IMR-90 (cell line): ENCODE results near the gene SERPINA1. TPM values are rescaled to one million over a fixed set of nuclear protein-coding genes. Genes with fewer than 3 reads are reported as not detected.
A peak's percentile ranks its signal among the peaks of the same experiment; 100 is the strongest.

Experiments used
- ATAC-seq: fragments of 200-7000 bp; cut with Tn5 transposase; 2 replicates; pipeline ENCODE4 v1.9.1; 2020; ENCODE audit warnings: low read depth, mild to moderate bottlenecking, moderate library complexity
- BruUV-seq: library from RNA; stranded (reverse); fragments of 400-500 nt; replicated peaks from 2 replicates; lab custom pipeline; 2021; lab: Mats Ljungman, UMichigan
- CTCF ChIA-PET: fragments of 300-600 bp; formaldehyde crosslinking; extraction: SDS; loops from one replicate; lab custom pipeline; 2021; ENCODE audit warnings: antibody characterized with exemption; lab: Yijun Ruan, JAX
- POLR2A ChIA-PET: fragments of 300-600 bp; sonication (Branson Sonifier 250); formaldehyde crosslinking; loops from one replicate; lab custom pipeline; 2022; ENCODE audit warnings: antibody characterized with exemption; ENCODE audit not compliant: unreplicated experiment; lab: Charles Lee
- DNase-seq: peaks from one replicate; pipeline ENCODE4 v3.0.0; 2013
- H2AFZ ChIP-seq: replicated peaks from 2 replicates; pipeline ENCODE3; 2013; ENCODE audit warnings: low read length, mild to moderate bottlenecking; ENCODE audit not compliant: poor library complexity
- H2AK5ac ChIP-seq: 2 replicates; pipeline ENCODE4 v1.6.1; 2013; ENCODE audit warnings: low read depth, low read length, inconsistent platforms
- H2AK9ac ChIP-seq: replicated peaks from 2 replicates; pipeline ENCODE3; 2013; ENCODE audit warnings: mild to moderate bottlenecking, low read depth, low read length, moderate library complexity; ENCODE audit not compliant: poor library complexity
- H2BK120ac ChIP-seq: 2 replicates; pipeline ENCODE4 v1.6.1; 2013; ENCODE audit warnings: low read depth, low read length, inconsistent platforms
- H2BK15ac ChIP-seq: 3 replicates; pipeline ENCODE4 v1.6.1; 2013; ENCODE audit warnings: low read depth, low read length, inconsistent platforms
- H2BK20ac ChIP-seq: 2 replicates; pipeline ENCODE4 v1.6.1; 2013; ENCODE audit warnings: low read depth, mild to moderate bottlenecking, inconsistent platforms, low read length, moderate library complexity
- H2BK5ac ChIP-seq: 2 replicates; pipeline ENCODE4 v1.6.1; 2013; ENCODE audit warnings: mild to moderate bottlenecking, low read depth, low read length, inconsistent platforms; ENCODE audit not compliant: poor library complexity, severe bottlenecking
- H3K14ac ChIP-seq: replicated peaks from 2 replicates; pipeline ENCODE4 v1.6.1; 2013; ENCODE audit warnings: low read depth, low read length, inconsistent platforms
- H3K18ac ChIP-seq: 2 replicates; pipeline ENCODE4 v1.6.1; 2013; ENCODE audit warnings: low read depth, low read length, control low read depth
- H3K23ac ChIP-seq: 2 replicates; pipeline ENCODE4 v1.6.1; 2013; ENCODE audit warnings: low read depth, low read length, inconsistent platforms
- H3K27ac ChIP-seq: 2 replicates; pipeline ENCODE4 v1.5.1; 2013; ENCODE audit warnings: mild to moderate bottlenecking, control low read depth, low read length; ENCODE audit not compliant: insufficient read depth
- H3K27me3 ChIP-seq: 2 replicates; pipeline ENCODE4 v1.6.1; 2013; ENCODE audit warnings: low read length; ENCODE audit not compliant: control insufficient read depth, insufficient read depth
- H3K36me3 ChIP-seq: 2 replicates; pipeline ENCODE4 v1.6.1; 2013; ENCODE audit warnings: low read length, mixed read lengths; ENCODE audit not compliant: control insufficient read depth, insufficient read depth
- H3K4ac ChIP-seq: 2 replicates; pipeline ENCODE4 v1.6.1; 2013; ENCODE audit warnings: low read depth, low read length, inconsistent platforms
- H3K4me1 ChIP-seq: 2 replicates; pipeline ENCODE4 v1.6.1; 2013; ENCODE audit warnings: low read length, mixed read lengths; ENCODE audit not compliant: control insufficient read depth, insufficient read depth
- H3K4me2 ChIP-seq: 2 replicates; pipeline ENCODE4 v1.6.1; 2013; ENCODE audit warnings: low read depth, mild to moderate bottlenecking, control low read depth, low read length, moderate library complexity
- H3K4me3 ChIP-seq: 2 replicates; pipeline ENCODE4 v1.5.1; 2013; ENCODE audit warnings: low read depth, mild to moderate bottlenecking, control low read depth, low read length, moderate library complexity; ENCODE audit not compliant: insufficient read depth
- H3K56ac ChIP-seq: 2 replicates; pipeline ENCODE4 v1.6.1; 2013; ENCODE audit warnings: low read length, inconsistent platforms; ENCODE audit not compliant: insufficient read depth; ENCODE audit errors: extremely low read depth
- H3K79me1 ChIP-seq, 2 experiments: 2 replicates each; pipeline ENCODE4 v1.6.1; 2013; ENCODE audit warnings: low read length in 2 of 2, inconsistent platforms in 1 of 2, low read depth in 1 of 2
- H3K9ac ChIP-seq: 2 replicates; pipeline ENCODE4 v1.6.1; 2013; ENCODE audit warnings: low read depth, low read length, control low read depth
- H3K9me1 ChIP-seq: 2 replicates; pipeline ENCODE4 v1.6.1; 2013; ENCODE audit warnings: low read length, inconsistent platforms; ENCODE audit not compliant: insufficient read depth
- H3K9me3 ChIP-seq: 2 replicates; pipeline ENCODE4 v1.6.1; 2013; ENCODE audit warnings: low read length; ENCODE audit not compliant: control insufficient read depth, insufficient read depth
- H4K20me1 ChIP-seq: 2 replicates; pipeline ENCODE4 v1.6.1; 2013; ENCODE audit warnings: low read length, inconsistent platforms; ENCODE audit not compliant: insufficient read depth
- H4K5ac ChIP-seq: 2 replicates; pipeline ENCODE4 v1.6.1; 2013; ENCODE audit warnings: mild to moderate bottlenecking, low read depth, low read length, control low read depth
- H4K8ac ChIP-seq, 2 experiments: 2 replicates each; pipeline ENCODE4 v1.6.1; 2013; ENCODE audit warnings: low read depth in 2 of 2, low read length in 2 of 2, control low read depth in 1 of 2, inconsistent platforms in 1 of 2
- H4K91ac ChIP-seq: 2 replicates; pipeline ENCODE4 v1.6.1; 2013; ENCODE audit warnings: low read depth, low read length, inconsistent platforms; ENCODE audit not compliant: insufficient read depth
- BHLHE40 ChIP-seq: fragments of 150-350 bp; IDR thresholded peaks from 2 replicates; pipeline ENCODE4 v1.6.1; 2016; ENCODE audit warnings: mild to moderate bottlenecking, low read depth, low read length
- CEBPB ChIP-seq: IDR thresholded peaks from 2 replicates; pipeline ENCODE4 v1.6.1; 2012; ENCODE audit warnings: low read depth, low read length, improper control_type of control experiment
- FOS ChIP-seq: fragments of 150-350 bp; IDR thresholded peaks from 2 replicates; pipeline ENCODE4 v1.6.1; 2016; ENCODE audit warnings: low read depth, low read length
- MAFK ChIP-seq: IDR thresholded peaks from 2 replicates; pipeline ENCODE4 v1.6.1; 2012; ENCODE audit warnings: low read depth, low read length, improper control_type of control experiment
- MAZ ChIP-seq: IDR thresholded peaks from 2 replicates; pipeline ENCODE4 v1.6.1; 2012; ENCODE audit warnings: low read depth, mild to moderate bottlenecking, low read length, improper control_type of control experiment, moderate library complexity, borderline replicate concordance
- MXI1 ChIP-seq: IDR thresholded peaks from 2 replicates; pipeline ENCODE4 v1.6.1; 2012; ENCODE audit warnings: low read depth, mild to moderate bottlenecking, low read length, moderate library complexity, borderline replicate concordance
- NFE2L2 ChIP-seq: fragments of 150-350 bp; IDR thresholded peaks from 2 replicates; pipeline ENCODE4 v1.6.1; 2016; ENCODE audit warnings: low read depth, mild to moderate bottlenecking, low read length
- POLR2A ChIP-seq: IDR thresholded peaks from 2 replicates; pipeline ENCODE4 v1.6.1; 2012; ENCODE audit warnings: mild to moderate bottlenecking, low read depth, low read length
- RAD21 ChIP-seq: IDR thresholded peaks from 2 replicates; pipeline ENCODE4 v1.6.1; 2012; ENCODE audit warnings: low read length, improper control_type of control experiment
- RCOR1 ChIP-seq: IDR thresholded peaks from 2 replicates; pipeline ENCODE4 v1.6.1; 2012; ENCODE audit warnings: mild to moderate bottlenecking, low read length, improper control_type of control experiment; ENCODE audit not compliant: insufficient replicate concordance
- RFX5 ChIP-seq: IDR thresholded peaks from 2 replicates; pipeline ENCODE4 v1.8.0; 2012; ENCODE audit warnings: low read depth, mild to moderate bottlenecking, low read length, moderate library complexity
- SMC3 ChIP-seq: fragments of 150-350 bp; IDR thresholded peaks from 2 replicates; pipeline ENCODE4 v1.6.1; 2016; ENCODE audit warnings: low read depth, mild to moderate bottlenecking, antibody characterized with exemption, low read length, moderate library complexity
- WGBS, 2 experiments: methylation state at CpG; one replicate each; pipeline versions ENCODE4 v1.1.5 to v1.1.7; 2013; ENCODE audit warnings: missing lambda C conversion rate in 2 of 2; ENCODE audit not compliant: insufficient read length in 1 of 2; ENCODE audit errors: extremely low coverage in 2 of 2; 5-methylcytosine and 5-hydroxymethylcytosine counted together
- dilution Hi-C: fragments of 300-500 bp; cut with HindIII; formaldehyde crosslinking; loops from one replicate; pipeline ENCODE4 v1.14.3; 2018; ENCODE audit warnings: low sequenced_read_pairs; ENCODE audit not compliant: unreplicated experiment
- in situ Hi-C: fragments of 300-500 bp; cut with MboI; formaldehyde crosslinking; loops from 3 replicates; pipeline ENCODE4 v1.14.3; 2019; ENCODE audit warnings: low sequenced_read_pairs, inconsistent platforms, mixed read lengths
- intact Hi-C: fragments of 100-400 bp; cut with micrococcal nuclease; formaldehyde crosslinking; loops from 2 replicates; pipeline ENCODE4 v1.10.0; 2022
- polyA plus RNA-seq, 3 experiments: library from polyadenylated mRNA; depleted of rRNA; stranded (reverse); fragments of >200 nt; gene quantifications; 2 replicates each; pipeline ENCODE4 v1.2.3, GENCODE V29; 2012; ENCODE audit warnings: low replicate concordance in 1 of 3
- total RNA-seq: library from RNA; depleted of rRNA; stranded (reverse); fragments of >200 nt; gene quantifications from 2 replicates; pipeline ENCODE4 v1.2.3, GENCODE V29; 2012
- TF ChIP-seq, protein P1 (sequence below): fragments of 150-350 bp; IDR thresholded peaks from 2 replicates; pipeline ENCODE4 v1.6.1; 2017; ENCODE audit warnings: mild to moderate bottlenecking, antibody characterized with exemption, low read length, low read depth
- TF ChIP-seq, protein P2 (sequence below): fragments of 150-350 bp; IDR thresholded peaks from 2 replicates; pipeline ENCODE4 v1.6.1; 2016; ENCODE audit warnings: low read depth, mild to moderate bottlenecking, low read length, moderate library complexity, borderline replicate concordance
- TF ChIP-seq, protein P3 (sequence below): conservative IDR thresholded peaks from 2 replicates; pipeline ENCODE4 v1.5.1; 2012; ENCODE audit warnings: mild to moderate bottlenecking, low read depth, low read length, improper control_type of control experiment

The SERPINA1 gene
- total and polyA plus RNA-seq, 2 of the 4 experiments (the other 2 are of a cell fraction): 0.54 to 1.2 TPM

GRCh38 chr14:94343238-94344005 is 45.0 kb downstream of the SERPINA1 start:
- Histone ChIP-seq H2BK20ac (peak overlapping the region; percentile 52), H2BK120ac (no peak overlapping the region), H3K9me3 (no peaks in the 10 kb centered on the region), H3K4me3 (no peak overlapping the region), H2BK5ac (no peak overlapping the region), H3K36me3 (no peaks in the 10 kb centered on the region), H4K5ac (no peak overlapping the region), H2AK5ac (peak overlapping the region; percentile 87; the same call in 1 of the 2 replicates), H3K23ac (no peak overlapping the region), H4K91ac (0 out of 2 replicates have a peak overlapping the region, but pooled peaks have one; percentile 24), H3K9me1 (peaks cover 14% of the 10 kb centered on the region), H3K9ac (no peak overlapping the region), H4K8ac (no peak overlapping the region), H3K56ac (no peak overlapping the region), H3K4me2 (no peak overlapping the region), H3K27me3 (no peaks in the 10 kb centered on the region), H2AK9ac (no peak overlapping the region), H2AFZ (peak overlapping the region; percentile 40), H2BK15ac (no peak overlapping the region), H3K4me1 (peaks cover 8% of the 10 kb centered on the region), H3K4ac (peak overlapping the region; percentile 35; the same call in 1 of the 2 replicates), H3K14ac (no peak overlapping the region), H3K18ac (no peak overlapping the region), H3K27ac (no peak overlapping the region), H3K79me1 (no peaks in the 10 kb centered on the region), H4K20me1 (no peaks in the 10 kb centered on the region)
- ATAC-seq (no peak), DNase-seq (no peak)
- dilution Hi-C loops (no loop called here), intact Hi-C loops (loop anchor here (2.0 kb wide), 1 partner anchor 29 kb away; no protein-coding TSS in a partner anchor), in situ Hi-C loops (no loop called here)
- WGBS, 2 experiments: no CpG with 5 or more reads among the region's 8 CpGs
- CTCF ChIA-PET: no interaction called here
- BruUV-seq: no TSS peak
- POLR2A ChIA-PET: no interaction called here
- TF ChIP-seq MAZ: no peak
- no peak for TF ChIP-seq BHLHE40
- TF ChIP-seq MAFK: no peak
- TF ChIP-seq MXI1: no peak
- no peak for TF ChIP-seq RFX5
- TF ChIP-seq FOS: no peak
- TF ChIP-seq POLR2A: no peak
- no peak for TF ChIP-seq RAD21
- no peak for TF ChIP-seq RCOR1
- no peak for TF ChIP-seq NFE2L2
- TF ChIP-seq, protein P1, sequence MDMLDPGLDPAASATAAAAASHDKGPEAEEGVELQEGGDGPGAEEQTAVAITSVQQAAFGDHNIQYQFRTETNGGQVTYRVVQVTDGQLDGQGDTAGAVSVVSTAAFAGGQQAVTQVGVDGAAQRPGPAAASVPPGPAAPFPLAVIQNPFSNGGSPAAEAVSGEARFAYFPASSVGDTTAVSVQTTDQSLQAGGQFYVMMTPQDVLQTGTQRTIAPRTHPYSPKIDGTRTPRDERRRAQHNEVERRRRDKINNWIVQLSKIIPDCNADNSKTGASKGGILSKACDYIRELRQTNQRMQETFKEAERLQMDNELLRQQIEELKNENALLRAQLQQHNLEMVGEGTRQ: no peak
- TF ChIP-seq, protein P2, sequence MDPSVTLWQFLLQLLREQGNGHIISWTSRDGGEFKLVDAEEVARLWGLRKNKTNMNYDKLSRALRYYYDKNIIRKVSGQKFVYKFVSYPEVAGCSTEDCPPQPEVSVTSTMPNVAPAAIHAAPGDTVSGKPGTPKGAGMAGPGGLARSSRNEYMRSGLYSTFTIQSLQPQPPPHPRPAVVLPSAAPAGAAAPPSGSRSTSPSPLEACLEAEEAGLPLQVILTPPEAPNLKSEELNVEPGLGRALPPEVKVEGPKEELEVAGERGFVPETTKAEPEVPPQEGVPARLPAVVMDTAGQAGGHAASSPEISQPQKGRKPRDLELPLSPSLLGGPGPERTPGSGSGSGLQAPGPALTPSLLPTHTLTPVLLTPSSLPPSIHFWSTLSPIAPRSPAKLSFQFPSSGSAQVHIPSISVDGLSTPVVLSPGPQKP: no peak
- TF ChIP-seq, protein P3, sequence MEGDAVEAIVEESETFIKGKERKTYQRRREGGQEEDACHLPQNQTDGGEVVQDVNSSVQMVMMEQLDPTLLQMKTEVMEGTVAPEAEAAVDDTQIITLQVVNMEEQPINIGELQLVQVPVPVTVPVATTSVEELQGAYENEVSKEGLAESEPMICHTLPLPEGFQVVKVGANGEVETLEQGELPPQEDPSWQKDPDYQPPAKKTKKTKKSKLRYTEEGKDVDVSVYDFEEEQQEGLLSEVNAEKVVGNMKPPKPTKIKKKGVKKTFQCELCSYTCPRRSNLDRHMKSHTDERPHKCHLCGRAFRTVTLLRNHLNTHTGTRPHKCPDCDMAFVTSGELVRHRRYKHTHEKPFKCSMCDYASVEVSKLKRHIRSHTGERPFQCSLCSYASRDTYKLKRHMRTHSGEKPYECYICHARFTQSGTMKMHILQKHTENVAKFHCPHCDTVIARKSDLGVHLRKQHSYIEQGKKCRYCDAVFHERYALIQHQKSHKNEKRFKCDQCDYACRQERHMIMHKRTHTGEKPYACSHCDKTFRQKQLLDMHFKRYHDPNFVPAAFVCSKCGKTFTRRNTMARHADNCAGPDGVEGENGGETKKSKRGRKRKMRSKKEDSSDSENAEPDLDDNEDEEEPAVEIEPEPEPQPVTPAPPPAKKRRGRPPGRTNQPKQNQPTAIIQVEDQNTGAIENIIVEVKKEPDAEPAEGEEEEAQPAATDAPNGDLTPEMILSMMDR: no peak
- TF ChIP-seq CEBPB: no peak
- TF ChIP-seq SMC3: no peak
